Neuronal stem cell (in vitro differentiated cells): ENCODE data around the gene ECEL1.

ENCODE experiments used
- DNase-seq: peaks from one replicate; pipeline ENCODE4 v3.0.0-alpha.2; 2013; ENCODE audit warnings: low spot score
- H2AFZ ChIP-seq: one replicate; pipeline ENCODE4 v1.6.1; 2013; ENCODE audit warnings: mild to moderate bottlenecking, low read length, inconsistent platforms
- H2AK5ac ChIP-seq: 2 replicates; pipeline ENCODE4 v1.6.1; 2013; ENCODE audit warnings: low read depth, mild to moderate bottlenecking, inconsistent platforms, low read length, moderate library complexity, mixed read lengths
- H2BK120ac ChIP-seq: 2 replicates; pipeline ENCODE4 v1.6.1; 2013; ENCODE audit warnings: low read depth, mild to moderate bottlenecking, inconsistent platforms, low read length, moderate library complexity, mixed read lengths
- H2BK12ac ChIP-seq: one replicate; pipeline ENCODE4 v1.6.1; 2013; ENCODE audit warnings: low read length, inconsistent platforms
- H2BK15ac ChIP-seq: 2 replicates; pipeline ENCODE4 v1.6.1; 2013; ENCODE audit warnings: mild to moderate bottlenecking, low read length, inconsistent platforms, mixed read lengths
- H2BK5ac ChIP-seq: one replicate; pipeline ENCODE4 v1.6.1; 2013; ENCODE audit warnings: inconsistent platforms, mild to moderate bottlenecking, low read length, moderate library complexity
- H3K14ac ChIP-seq: one replicate; pipeline ENCODE4 v1.6.1; 2013; ENCODE audit warnings: low read length, inconsistent platforms
- H3K18ac ChIP-seq: 2 replicates; pipeline ENCODE4 v1.6.1; 2013; ENCODE audit warnings: low read length, inconsistent platforms
- H3K23ac ChIP-seq: 2 replicates; pipeline ENCODE4 v1.6.1; 2013; ENCODE audit warnings: low read depth, mild to moderate bottlenecking, mixed read lengths, low read length, inconsistent platforms; ENCODE audit not compliant: poor library complexity
- H3K27ac ChIP-seq: replicated peaks from 3 replicates; pipeline ENCODE4 v1.5.1; 2013; ENCODE audit warnings: low read length, inconsistent platforms
- H3K27me3 ChIP-seq, 3 experiments: 2 replicates each; pipeline ENCODE4 v1.6.1; 2013; ENCODE audit warnings: low read length in 3 of 3, mild to moderate bottlenecking in 2 of 3, inconsistent platforms in 1 of 3, low read depth in 1 of 3, mixed read lengths in 1 of 3, moderate library complexity in 1 of 3; ENCODE audit not compliant: control insufficient read depth in 3 of 3, insufficient read depth in 3 of 3
- H3K36me3 ChIP-seq, 2 donors: replicated peaks in 1 of 2; 2 replicates each; pipeline ENCODE4 v1.6.1; 2013; ENCODE audit warnings: low read length in 2 of 2; ENCODE audit not compliant: control insufficient read depth in 2 of 2, insufficient read depth in 2 of 2
- H3K4ac ChIP-seq: 2 replicates; pipeline ENCODE4 v1.6.1; 2013; ENCODE audit warnings: inconsistent platforms, mild to moderate bottlenecking, low read length, moderate library complexity
- H3K4me1 ChIP-seq, 2 donors: 1 replicate in 1 of 2; 2 replicates in 1 of 2; pipeline ENCODE4 v1.6.1; 2013; ENCODE audit warnings: low read length in 2 of 2, low read depth in 1 of 2; ENCODE audit not compliant: control insufficient read depth in 2 of 2, insufficient read depth in 1 of 2
- H3K4me2 ChIP-seq: one replicate; pipeline ENCODE4 v1.6.1; 2013; ENCODE audit warnings: mild to moderate bottlenecking, low read length, inconsistent platforms; ENCODE audit not compliant: insufficient read depth, poor library complexity, severe bottlenecking
- H3K4me3 ChIP-seq, 2 donors: 2 replicates each; pipeline ENCODE4 v1.5.1; 2013; ENCODE audit warnings: low read length in 2 of 2, mild to moderate bottlenecking in 2 of 2, inconsistent platforms in 1 of 2, moderate library complexity in 1 of 2
- H3K79me1 ChIP-seq: one replicate; pipeline ENCODE4 v1.6.1; 2013; ENCODE audit warnings: low read depth, mild to moderate bottlenecking, inconsistent platforms, low read length, moderate library complexity
- H3K9ac ChIP-seq: one replicate; pipeline ENCODE4 v1.6.1; 2013; ENCODE audit warnings: mild to moderate bottlenecking, low read depth, low read length, inconsistent platforms; ENCODE audit not compliant: poor library complexity
- H3K9me3 ChIP-seq, 2 donors: replicated peaks in 1 of 2; 2 replicates each; pipeline versions ENCODE3 to v1.6.1; 2013; ENCODE audit warnings: low read length in 2 of 2, mild to moderate bottlenecking in 2 of 2, inconsistent platforms in 1 of 2, low read depth in 1 of 2, mixed read lengths in 1 of 2, moderate library complexity in 1 of 2; ENCODE audit not compliant: control insufficient read depth in 2 of 2, insufficient read depth in 1 of 2
- H4K8ac ChIP-seq: one replicate; pipeline ENCODE4 v1.6.1; 2013; ENCODE audit warnings: low read depth, mild to moderate bottlenecking, inconsistent platforms, low read length, moderate library complexity
- H4K91ac ChIP-seq: one replicate; pipeline ENCODE4 v1.6.1; 2013; ENCODE audit warnings: low read length, low read depth, mild to moderate bottlenecking, inconsistent platforms; ENCODE audit not compliant: poor library complexity
- WGBS, 2 donors: extraction: QIAGEN DNeasy Blood & Tissue Kit; methylation state at CpG; one replicate each; pipeline ENCODE4 v1.1.7; 2013; ENCODE audit warnings: missing lambda C conversion rate in 2 of 2, mixed read lengths in 1 of 2; ENCODE audit not compliant: insufficient read length in 2 of 2, insufficient replicate concordance in 1 of 2; ENCODE audit errors: extremely low coverage in 2 of 2; 5-methylcytosine and 5-hydroxymethylcytosine counted together

The ECEL1 gene

GRCh38 chr2:232432598-232433184, 54.9 kb downstream of the ECEL1 start:
- H2BK120ac ChIP-seq, result peak overlapping the region; percentile 72

DNA sequence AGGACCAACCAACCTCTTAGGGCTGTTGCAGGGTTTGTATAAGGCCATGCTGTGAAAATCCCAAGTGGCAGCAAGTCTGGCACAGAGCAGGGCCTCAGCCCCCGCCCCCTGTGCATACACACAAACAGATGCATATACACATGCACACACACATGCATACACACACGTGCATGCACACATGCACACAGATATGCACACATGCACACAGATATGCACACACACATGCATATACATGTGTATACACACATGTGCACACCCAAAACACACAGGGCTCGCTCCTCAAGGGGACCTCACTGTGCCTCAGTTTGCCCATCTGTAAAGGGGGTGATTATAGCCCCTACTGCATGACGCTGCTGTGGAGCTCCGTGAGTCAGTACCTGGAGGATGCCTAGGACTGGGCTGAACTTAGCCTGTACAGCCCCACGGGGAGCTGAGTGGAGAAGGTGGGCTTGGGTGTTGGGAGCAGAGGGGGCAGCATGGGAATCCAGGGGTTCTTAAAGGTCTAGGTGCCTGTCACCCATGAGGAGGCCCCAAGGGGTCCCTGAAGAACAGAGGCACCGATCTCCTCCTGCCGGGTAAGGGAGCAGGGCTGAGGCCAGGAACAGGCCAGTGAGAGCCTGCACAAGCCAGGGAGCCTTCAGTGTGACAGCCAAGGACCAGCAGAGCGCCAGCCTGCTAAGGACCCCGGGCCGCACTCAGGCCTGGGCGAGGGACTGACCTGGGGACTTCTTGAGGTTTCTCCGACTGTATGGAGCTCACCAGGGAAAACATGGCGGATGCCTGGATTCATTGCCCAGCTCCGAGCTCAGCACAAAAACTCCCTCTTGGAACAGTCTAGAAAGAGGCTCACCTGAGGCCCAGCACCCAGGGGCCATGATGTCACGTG, 55.7 kb downstream of the ECEL1 start:
- peak overlapping the region; percentile 47 for H3K14ac ChIP-seq
- H3K9ac ChIP-seq, result peak overlapping the region; percentile 72
- peaks cover 0 to 20% (median 0%) of the 10 kb centered on the region in 3 experiments for H3K27me3 ChIP-seq
- H4K8ac ChIP-seq, result no peak overlapping the region
- H2BK15ac ChIP-seq, result no peak overlapping the region
- H3K4me1 ChIP-seq, result no peaks in the 10 kb centered on the region
- no peak overlapping the region for H3K4me2 ChIP-seq
- H3K4ac ChIP-seq, result no peak overlapping the region
- no peak overlapping the region for H2AFZ ChIP-seq
- WGBS, 2 donors, result no CpG with 5 or more reads among the region's 16 CpGs
- H2BK5ac ChIP-seq, result no peak overlapping the region
- no peak overlapping the region for H2AK5ac ChIP-seq
- H2BK12ac ChIP-seq, result no peak overlapping the region
- no peak overlapping the region for H2BK120ac ChIP-seq
- no peaks in the 10 kb centered on the region for H3K79me1 ChIP-seq
- no peaks in the 10 kb centered on the region for H3K9me3 ChIP-seq
- H3K36me3 ChIP-seq, result no peaks in the 10 kb centered on the region
- no peak overlapping the region for H3K27ac ChIP-seq
- peak overlapping the region in 1 of 2 donors; percentile 5 for H3K4me3 ChIP-seq
- no peak for DNase-seq
- no peak overlapping the region for H4K91ac ChIP-seq
- peak overlapping the region; percentile 60 for H3K23ac ChIP-seq
- no peak overlapping the region for H3K18ac ChIP-seq

More at GRCh38 chr2:232432598-232433184, 54.9 kb downstream of the ECEL1 start:
- Histone ChIP-seq H3K4me3 (no peak overlapping the region), H2BK15ac (no peak overlapping the region), H3K4me2 (no peak overlapping the region), H3K18ac (peak overlapping the region; percentile 89), H2AFZ (no peak overlapping the region), H3K9me3 (no peaks in the 10 kb centered on the region), H3K27me3 (peaks cover 0 to 23% (median 0%) of the 10 kb centered on the region in 3 experiments), H2BK12ac (peak overlapping the region; percentile 84), H3K9ac (peak overlapping the region; percentile 72), H3K14ac (peak overlapping the region; percentile 47), H3K79me1 (no peaks in the 10 kb centered on the region), H2AK5ac (peak overlapping the region; percentile 90), H4K8ac (no peak overlapping the region), H3K4me1 (no peaks in the 10 kb centered on the region), H3K4ac (no peak overlapping the region), H3K36me3 (no peaks in the 10 kb centered on the region), H3K23ac (peak overlapping the region; percentile 10), H2BK5ac (no peak overlapping the region), H3K27ac (no peak overlapping the region), H4K91ac (no peak overlapping the region)
- WGBS, 2 donors, result no CpG with 5 or more reads among the region's 16 CpGs
- no peak for DNase-seq
